Liver (tissue), 3 donors: ENCODE measurements around the gene TIAM2.

Experiments used
- CTCF ChIP-seq: fragments of 150-350 bp; IDR thresholded peaks from 2 replicates; pipeline ENCODE4 v1.5.1; 2017; ENCODE audit warnings: improper control_type of control experiment, low read depth, low read length; ENCODE audit not compliant: missing input control
- JUND ChIP-seq, 2 donors: IDR thresholded peaks; 2 replicates each; pipeline ENCODE4 v1.6.1; 2016; ENCODE audit warnings: antibody characterized with exemption in 2 of 2
- REST ChIP-seq: IDR thresholded peaks from 2 replicates; pipeline ENCODE4 v1.6.1; 2016; ENCODE audit warnings: antibody characterized with exemption, mild to moderate bottlenecking
- donor health status: healthy.
- donor health status: healthy.

DNA sequence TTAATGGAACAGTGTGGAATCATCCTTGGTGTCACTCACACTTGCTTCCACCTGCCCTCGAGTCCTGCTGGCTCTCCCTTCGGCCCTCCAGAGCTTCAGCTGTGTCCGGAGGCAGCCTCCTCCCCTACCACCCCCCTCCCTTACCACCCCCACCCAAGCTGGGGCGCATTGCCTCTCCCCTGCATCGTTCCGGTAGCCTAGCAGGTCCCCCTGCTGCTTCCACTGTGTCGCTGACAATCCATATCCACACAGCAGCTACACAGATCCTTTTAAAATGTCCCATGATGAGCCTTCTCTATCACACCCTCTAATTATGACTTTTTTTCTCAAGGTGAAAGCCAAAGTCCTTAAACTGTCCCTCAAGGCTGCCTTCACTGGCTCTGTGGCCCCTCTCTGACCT is 117.6 kb downstream of the TIAM2 start:
- TF ChIP-seq CTCF: no peak
- no peak for TF ChIP-seq REST
- no peak for TF ChIP-seq JUND (IDR thresholded peaks at IDR 0.05)
